CD4-positive, alpha-beta T cell treated with Interleukin-4 for 1 hour (primary cell): ENCODE data around the gene TEAD1.

Experiments
- DNase-seq, 2 donors: peaks; one replicate each; pipeline ENCODE4 v3.0.0-alpha.2; 2020 to 2022

TEAD1 gene

GRCh38 chr11:12673924-12674570, at the start of gene TEAD1:
TSS of gene TEAD1 (plus strand) at chr11:12674421.
- DNase-seq: peak; percentile 76 to 80

GRCh38 chr11:12624595-12624994, 49.6 kb upstream of the TEAD1 start:
- DNase-seq: no peak

- no peak for DNase-seq
Observed at GRCh38 chr11:12625438-12626071, 48.7 kb upstream of the TEAD1 start.

GRCh38 chr11:12626616-12627015, 47.6 kb upstream of the TEAD1 start:
- DNase-seq: no peak

- no peak for DNase-seq
Observed at GRCh38 chr11:12628314-12628713, 45.9 kb upstream of the TEAD1 start.

GRCh38 chr11:12629601-12630313, 44.5 kb upstream of the TEAD1 start:
- no peak for DNase-seq

GRCh38 chr11:12631651-12632050, 42.6 kb upstream of the TEAD1 start:
- DNase-seq: no peak

GRCh38 chr11:12634329-12634728, 39.9 kb upstream of the TEAD1 start:
- DNase-seq: no peak

GRCh38 chr11:12636871-12637410, 37.3 kb upstream of the TEAD1 start:
- DNase-seq: no peak

GRCh38 chr11:12639388-12639787, 34.8 kb upstream of the TEAD1 start:
- DNase-seq: no peak

GRCh38 chr11:12640355-12640754, 33.9 kb upstream of the TEAD1 start:
- DNase-seq: no peak

- no peak for DNase-seq
Observed at GRCh38 chr11:12640926-12641849, 33.0 kb upstream of the TEAD1 start.

GRCh38 chr11:12642040-12642439, 32.2 kb upstream of the TEAD1 start:
- no peak for DNase-seq

GRCh38 chr11:12642806-12643428, 31.3 kb upstream of the TEAD1 start:
- DNase-seq: no peak

- no peak for DNase-seq
Observed at GRCh38 chr11:12646478-12646877, 27.7 kb upstream of the TEAD1 start.

GRCh38 chr11:12653729-12654128, 20.5 kb upstream of the TEAD1 start:
- no peak for DNase-seq

GRCh38 chr11:12655842-12656241, 18.4 kb upstream of the TEAD1 start:
- DNase-seq: no peak

GRCh38 chr11:12657336-12657735, 16.9 kb upstream of the TEAD1 start:
- no peak for DNase-seq

GRCh38 chr11:12657981-12658380, 16.2 kb upstream of the TEAD1 start:
- no peak for DNase-seq

- DNase-seq: no peak
Observed at GRCh38 chr11:12662101-12662689, 12.0 kb upstream of the TEAD1 start.

- DNase-seq: no peak
Observed at GRCh38 chr11:12664385-12664784, 9.8 kb upstream of the TEAD1 start.

- no peak for DNase-seq
Observed at GRCh38 chr11:12666915-12667314, 7.3 kb upstream of the TEAD1 start.
